Activated effector memory CD4-positive, alpha-beta T cell treated with Interleukin-2 at 50 U/mL for 16 hours (primary cell): Measurements from ENCODE around the gene COL16A1.

ENCODE experiments used
- DNase-seq: peaks from one replicate; pipeline ENCODE4 v3.0.0-alpha.2; 2020

COL16A1 gene

GRCh38 chr1:31703431-31704270, at the start of gene COL16A1:
Gene COL16A1 (minus strand): TSS chr1:31704017. CDS start chr1:31702193, 1,824 bp downstream.
- no peak for DNase-seq

GRCh38 chr1:31752952-31753475, 49.2 kb upstream of the COL16A1 start:
- DNase-seq: no peak

GRCh38 chr1:31752258-31752657, 48.4 kb upstream of the COL16A1 start:
- DNase-seq: no peak

GRCh38 chr1:31751822-31752241, 48.0 kb upstream of the COL16A1 start:
- DNase-seq: no peak

GRCh38 chr1:31750858-31751510, 47.2 kb upstream of the COL16A1 start:
- DNase-seq: peak; percentile 22

- DNase-seq: no peak
These were observed 46.2 kb upstream of the COL16A1 start for GRCh38 chr1:31749785-31750735.

GRCh38 chr1:31748365-31748764, 44.5 kb upstream of the COL16A1 start:
- DNase-seq: no peak

GRCh38 chr1:31747304-31747703, 43.5 kb upstream of the COL16A1 start:
- no peak for DNase-seq

GRCh38 chr1:31746687-31747086, 42.9 kb upstream of the COL16A1 start:
- DNase-seq: no peak

GRCh38 chr1:31745946-31746670, 42.3 kb upstream of the COL16A1 start:
- no peak for DNase-seq

- peak; percentile 28 for DNase-seq
These were observed 41.5 kb upstream of the COL16A1 start for GRCh38 chr1:31745096-31745945.

GRCh38 chr1:31744165-31744888, 40.5 kb upstream of the COL16A1 start:
- no peak for DNase-seq

GRCh38 chr1:31742462-31743212, 38.8 kb upstream of the COL16A1 start:
- DNase-seq: no peak

GRCh38 chr1:31739346-31739745, 35.5 kb upstream of the COL16A1 start:
- peak; percentile 23 for DNase-seq

- no peak for DNase-seq
These were observed 32.9 kb upstream of the COL16A1 start for GRCh38 chr1:31736675-31737074.

GRCh38 chr1:31735571-31735970, 31.8 kb upstream of the COL16A1 start:
- no peak for DNase-seq

GRCh38 chr1:31734582-31735107, 30.8 kb upstream of the COL16A1 start:
- DNase-seq: no peak

- DNase-seq: no peak
These were observed 29.8 kb upstream of the COL16A1 start for GRCh38 chr1:31733389-31734219.
